ENCODE measurements around the gene MCCC1. TPM values are rescaled to one million over a fixed set of nuclear protein-coding genes. Genes with fewer than 3 reads are reported as not detected.
"Not testable (repeated sequence)": the region's sequence is repeated elsewhere in the genome, so short reads cannot be mapped to it uniquely, and the experiment has no call there.

Gene MCCC1
- total RNA-seq, 1 experiment from 2014 or later, result 42.8 TPM

GRCh38 chr3:183073839-183074238 lies 25.5 kb downstream of the MCCC1 start:
- no TSS peak for BruUV-seq (replicated peaks)
- Mint-ChIP-seq H3K9me3 (ENCODE audit: unreplicated experiment) (no peaks in the 10 kb centered on the region), H3K27me3 (ENCODE audit: insufficient read depth, unreplicated experiment) (no peaks in the 10 kb centered on the region), H3K36me3 (ENCODE audit: insufficient read depth, unreplicated experiment) (peaks cover 23% of the 10 kb centered on the region), H3K4me1 (ENCODE audit: low read depth, unreplicated experiment) (peaks cover 12% of the 10 kb centered on the region), H3K27ac (ENCODE audit: unreplicated experiment) (peak overlapping the region; percentile 29), H3K4me3 (ENCODE audit: unreplicated experiment) (no peak overlapping the region)
- Histone ChIP-seq H3K4me3 (ENCODE audit: low read depth, low read length) (no peak overlapping the region), H3K9me3 (no peaks in the 10 kb centered on the region), H3K27me3 (replicated peaks; ENCODE audit: control insufficient read depth, insufficient read depth, low read length) (no peaks in the 10 kb centered on the region), H3K36me3 (ENCODE audit: control insufficient read depth, insufficient read depth, low read length) (no peaks in the 10 kb centered on the region), H3K4me1 (peaks cover 15% of the 10 kb centered on the region)
- CTCF ChIA-PET, result interaction anchor here (1.0 kb wide), 1 partner anchor 12 kb away, joined by 5 read pairs; no protein-coding TSS in a partner anchor
- DNase-seq, result no peak
- intact Hi-C loops (cut with micrococcal nuclease; ENCODE audit: unreplicated experiment), result no loop called here
- no peak for TF ChIP-seq CTCF (IDR thresholded peaks at IDR 0.05; ENCODE audit: insufficient read depth in 1 of 2, low read depth in 1 of 2, low read length in 1 of 2, severe bottlenecking in 1 of 2, unreplicated experiment in 1 of 2)
- POLR2A ChIA-PET, result no interaction called here

GRCh38 chr3:183070892-183071291 lies 28.4 kb downstream of the MCCC1 start:
- intact Hi-C loops (cut with micrococcal nuclease; ENCODE audit: unreplicated experiment), result no loop called here
- TF ChIP-seq CTCF (IDR thresholded peaks at IDR 0.05; ENCODE audit: insufficient read depth in 1 of 2, low read depth in 1 of 2, low read length in 1 of 2, severe bottlenecking in 1 of 2, unreplicated experiment in 1 of 2), result no peak
- Histone ChIP-seq H3K4me1 (peaks cover 21% of the 10 kb centered on the region), H3K4me3 (ENCODE audit: low read depth, low read length) (no peak overlapping the region), H3K36me3 (ENCODE audit: control insufficient read depth, insufficient read depth, low read length) (no peaks in the 10 kb centered on the region), H3K9me3 (no peaks in the 10 kb centered on the region), H3K27me3 (replicated peaks; ENCODE audit: control insufficient read depth, insufficient read depth, low read length) (no peaks in the 10 kb centered on the region)
- BruUV-seq (replicated peaks), result no TSS peak
- no peaks in the 10 kb centered on the region for H3K9me3 Mint-ChIP-seq (ENCODE audit: unreplicated experiment)
- H3K4me1 Mint-ChIP-seq (ENCODE audit: low read depth, unreplicated experiment), result peaks cover 12% of the 10 kb centered on the region
- DNase-seq, result no peak
- peaks cover 18% of the 10 kb centered on the region for H3K36me3 Mint-ChIP-seq (ENCODE audit: insufficient read depth, unreplicated experiment)
- CTCF ChIA-PET, result no interaction called here
- H3K4me3 Mint-ChIP-seq (ENCODE audit: unreplicated experiment), result no peak overlapping the region
- no peak overlapping the region for H3K27ac Mint-ChIP-seq (ENCODE audit: unreplicated experiment)
- H3K27me3 Mint-ChIP-seq (ENCODE audit: insufficient read depth, unreplicated experiment), result no peaks in the 10 kb centered on the region
- POLR2A ChIA-PET, result no interaction called here

- no peak overlapping the region for H3K4me3 Mint-ChIP-seq (ENCODE audit: unreplicated experiment)
- no peaks in the 10 kb centered on the region for H3K9me3 ChIP-seq
- peaks cover 17% of the 10 kb centered on the region for H3K36me3 Mint-ChIP-seq (ENCODE audit: insufficient read depth, unreplicated experiment)
- H3K36me3 ChIP-seq (ENCODE audit: control insufficient read depth, insufficient read depth, low read length), result no peaks in the 10 kb centered on the region
- no TSS peak for BruUV-seq (replicated peaks)
- intact Hi-C loops (cut with micrococcal nuclease; ENCODE audit: unreplicated experiment), result no loop called here
- ChIA-PET CTCF (no interaction called here), POLR2A (no interaction called here)
- no peak for DNase-seq
- no peak for TF ChIP-seq CTCF (IDR thresholded peaks at IDR 0.05; ENCODE audit: insufficient read depth in 1 of 2, low read depth in 1 of 2, low read length in 1 of 2, severe bottlenecking in 1 of 2, unreplicated experiment in 1 of 2)
- H3K9me3 Mint-ChIP-seq (ENCODE audit: unreplicated experiment), result no peaks in the 10 kb centered on the region
- H3K27ac Mint-ChIP-seq (ENCODE audit: unreplicated experiment), result no peak overlapping the region
- H3K4me1 ChIP-seq, result peaks cover 19% of the 10 kb centered on the region
- H3K4me1 Mint-ChIP-seq (ENCODE audit: low read depth, unreplicated experiment), result peaks cover 9% of the 10 kb centered on the region
- no peaks in the 10 kb centered on the region for H3K27me3 ChIP-seq (replicated peaks; ENCODE audit: control insufficient read depth, insufficient read depth, low read length)
- H3K27me3 Mint-ChIP-seq (ENCODE audit: insufficient read depth, unreplicated experiment), result no peaks in the 10 kb centered on the region
- no peak overlapping the region for H3K4me3 ChIP-seq (ENCODE audit: low read depth, low read length)
Observed at GRCh38 chr3:183069086-183069485, 30.2 kb downstream of the MCCC1 start.

GRCh38 chr3:183066891-183067290 lies 32.4 kb downstream of the MCCC1 start:
- H3K27me3 Mint-ChIP-seq (ENCODE audit: insufficient read depth, unreplicated experiment); DNase-seq; H3K4me3 Mint-ChIP-seq (ENCODE audit: unreplicated experiment); H3K9me3 Mint-ChIP-seq (ENCODE audit: unreplicated experiment); H3K27ac Mint-ChIP-seq (ENCODE audit: unreplicated experiment); POLR2A ChIA-PET; H3K4me3 ChIP-seq (ENCODE audit: low read depth, low read length); H3K9me3 ChIP-seq; intact Hi-C loops (cut with micrococcal nuclease; ENCODE audit: unreplicated experiment); H3K4me1 Mint-ChIP-seq (ENCODE audit: low read depth, unreplicated experiment); CTCF ChIA-PET; BruUV-seq (replicated peaks); H3K36me3 ChIP-seq (ENCODE audit: control insufficient read depth, insufficient read depth, low read length); H3K4me1 ChIP-seq; H3K27me3 ChIP-seq (replicated peaks; ENCODE audit: control insufficient read depth, insufficient read depth, low read length): not testable (repeated sequence)
- peaks cover 15% of the 10 kb centered on the region for H3K36me3 Mint-ChIP-seq (ENCODE audit: insufficient read depth, unreplicated experiment)

Data from Caco-2 (cell line).